ENCODE measurements around the gene PKNOX2. TPM values are rescaled to one million over a fixed set of nuclear protein-coding genes. Genes with fewer than 3 reads are reported as not detected.

The PKNOX2 gene
- total RNA-seq, 1 donor from 2014 or later = 17.8 TPM

GRCh38 chr11:125393331-125393730 lies 228.8 kb downstream of the PKNOX2 start:
- intact Hi-C loops (cut with DNase I) = no loop called here
- no peak for DNase-seq
- no peak for TF ChIP-seq CTCF (IDR thresholded peaks at IDR 0.05)
- no peak overlapping the region for H3K4me3 ChIP-seq
- H3K9me3 ChIP-seq = no peaks in the 10 kb centered on the region
- no peak for ATAC-seq
- no peaks in the 10 kb centered on the region for H3K36me3 ChIP-seq
- H3K4me1 ChIP-seq = peaks cover 18% of the 10 kb centered on the region
- H3K27me3 ChIP-seq = no peaks in the 10 kb centered on the region
- H3K27ac ChIP-seq = no peak overlapping the region

- H3K27ac ChIP-seq = no peak overlapping the region
- TF ChIP-seq CTCF (IDR thresholded peaks at IDR 0.05) = no peak
- no peaks in the 10 kb centered on the region for H3K9me3 ChIP-seq
- H3K36me3 ChIP-seq = no peaks in the 10 kb centered on the region
- DNase-seq (no peak), ATAC-seq (no peak)
- no peak overlapping the region for H3K4me3 ChIP-seq
- intact Hi-C loops (cut with DNase I) = no loop called here
- H3K4me1 ChIP-seq = peaks cover 18% of the 10 kb centered on the region
- H3K27me3 ChIP-seq = no peaks in the 10 kb centered on the region
These were observed 229.7 kb downstream of the PKNOX2 start for GRCh38 chr11:125394296-125394695.

GRCh38 chr11:125397421-125397820 lies 232.9 kb downstream of the PKNOX2 start:
- Histone ChIP-seq H3K9me3 (no peaks in the 10 kb centered on the region), H3K4me3 (no peak overlapping the region), H3K4me1 (no peaks in the 10 kb centered on the region), H3K36me3 (no peaks in the 10 kb centered on the region), H3K27ac (peak overlapping the region; percentile 14), H3K27me3 (no peaks in the 10 kb centered on the region)
- intact Hi-C loops (cut with DNase I) = no loop called here
- no peak for ATAC-seq
- DNase-seq = no peak
- TF ChIP-seq CTCF (IDR thresholded peaks at IDR 0.05) = no peak

- H3K9me3 ChIP-seq = no peaks in the 10 kb centered on the region
- no peak for TF ChIP-seq CTCF (IDR thresholded peaks at IDR 0.05)
- no peak for DNase-seq
- H3K4me3 ChIP-seq = no peak overlapping the region
- intact Hi-C loops (cut with DNase I) = no loop called here
- no peak for ATAC-seq
- no peaks in the 10 kb centered on the region for H3K36me3 ChIP-seq
- H3K27me3 ChIP-seq = no peaks in the 10 kb centered on the region
- H3K4me1 ChIP-seq = no peaks in the 10 kb centered on the region
- H3K27ac ChIP-seq = peak overlapping the region; percentile 14
These were observed 233.9 kb downstream of the PKNOX2 start for GRCh38 chr11:125398475-125398874.

- H3K36me3 ChIP-seq = no peaks in the 10 kb centered on the region
- no peak overlapping the region for H3K4me3 ChIP-seq
- TF ChIP-seq CTCF (IDR thresholded peaks at IDR 0.05) = no peak
- H3K27ac ChIP-seq = no peak overlapping the region
- no peaks in the 10 kb centered on the region for H3K4me1 ChIP-seq
- no peaks in the 10 kb centered on the region for H3K9me3 ChIP-seq
- ATAC-seq (no peak), DNase-seq (no peak)
- no peaks in the 10 kb centered on the region for H3K27me3 ChIP-seq
- intact Hi-C loops (cut with DNase I) = no loop called here
These were observed 234.6 kb downstream of the PKNOX2 start for GRCh38 chr11:125398994-125399640.

GRCh38 chr11:125399945-125400344 lies 235.4 kb downstream of the PKNOX2 start:
- no peak for TF ChIP-seq CTCF (IDR thresholded peaks at IDR 0.05)
- intact Hi-C loops (cut with DNase I) = no loop called here
- Histone ChIP-seq H3K4me1 (peaks cover 4% of the 10 kb centered on the region), H3K9me3 (no peaks in the 10 kb centered on the region), H3K4me3 (no peak overlapping the region), H3K27ac (no peak overlapping the region), H3K27me3 (peaks cover 1% of the 10 kb centered on the region), H3K36me3 (no peaks in the 10 kb centered on the region)
- DNase-seq (no peak), ATAC-seq (no peak)

Measured in upper lobe of right lung (tissue), 1 donor.